NB4 (cell line): Measurements from ENCODE around the gene ROBO2.

Experiments used
- CTCF ChIP-seq: IDR thresholded peaks from one replicate; pipeline ENCODE4 v1.5.1; 2012; ENCODE audit warnings: low read depth, low read length
- MAX ChIP-seq: IDR thresholded peaks from 2 replicates; pipeline ENCODE4 v1.6.1; 2011; ENCODE audit warnings: low read depth, low read length
- MYC ChIP-seq: IDR thresholded peaks from 2 replicates; pipeline ENCODE4 v1.6.1; 2011; ENCODE audit warnings: low read depth, low read length
- POLR2A ChIP-seq: IDR thresholded peaks from 2 replicates; pipeline ENCODE4 v1.6.1; 2011; ENCODE audit warnings: mild to moderate bottlenecking; ENCODE audit not compliant: insufficient read length; ENCODE audit errors: extremely low read depth

- TF ChIP-seq CTCF, result no peak
- no peak for TF ChIP-seq MAX
- TF ChIP-seq POLR2A, result no peak
- TF ChIP-seq MYC, result no peak
Measured at GRCh38 chr3:77605865-77606264, 566.0 kb downstream of the ROBO2 start.
